Muscle layer of colon (tissue), 2 donors: ENCODE data around the gene P4HB.

Experiments
- H3K27ac ChIP-seq: one replicate; pipeline ENCODE4 v1.7.0; 2013; ENCODE audit warnings: low read depth, mild to moderate bottlenecking, low read length, moderate library complexity
- H3K27me3 ChIP-seq, 2 donors: one replicate each; pipeline ENCODE4 v1.7.0; 2013; ENCODE audit warnings: low read length in 2 of 2, mild to moderate bottlenecking in 2 of 2; ENCODE audit not compliant: insufficient read depth in 2 of 2, control insufficient read depth in 1 of 2
- H3K36me3 ChIP-seq: one replicate; pipeline ENCODE4 v1.7.0; 2013; ENCODE audit warnings: mild to moderate bottlenecking, low read length; ENCODE audit not compliant: insufficient read depth
- H3K4me1 ChIP-seq: one replicate; pipeline ENCODE4 v1.7.0; 2013; ENCODE audit warnings: mild to moderate bottlenecking, low read length; ENCODE audit not compliant: insufficient read depth
- H3K4me3 ChIP-seq, 2 donors: one replicate each; pipeline ENCODE4 v1.7.0; 2013; ENCODE audit warnings: low read length in 2 of 2, low read depth in 1 of 2, mild to moderate bottlenecking in 1 of 2, moderate library complexity in 1 of 2
- H3K9ac ChIP-seq: one replicate; pipeline ENCODE4 v1.7.0; 2013; ENCODE audit warnings: low read length
- H3K9me3 ChIP-seq: one replicate; pipeline ENCODE4 v1.7.0; 2013; ENCODE audit warnings: mild to moderate bottlenecking, low read length
- donor health status: abdominal sarcoma.
- donor health status: Adenocarcinoma of cecum.

The P4HB gene

DNA sequence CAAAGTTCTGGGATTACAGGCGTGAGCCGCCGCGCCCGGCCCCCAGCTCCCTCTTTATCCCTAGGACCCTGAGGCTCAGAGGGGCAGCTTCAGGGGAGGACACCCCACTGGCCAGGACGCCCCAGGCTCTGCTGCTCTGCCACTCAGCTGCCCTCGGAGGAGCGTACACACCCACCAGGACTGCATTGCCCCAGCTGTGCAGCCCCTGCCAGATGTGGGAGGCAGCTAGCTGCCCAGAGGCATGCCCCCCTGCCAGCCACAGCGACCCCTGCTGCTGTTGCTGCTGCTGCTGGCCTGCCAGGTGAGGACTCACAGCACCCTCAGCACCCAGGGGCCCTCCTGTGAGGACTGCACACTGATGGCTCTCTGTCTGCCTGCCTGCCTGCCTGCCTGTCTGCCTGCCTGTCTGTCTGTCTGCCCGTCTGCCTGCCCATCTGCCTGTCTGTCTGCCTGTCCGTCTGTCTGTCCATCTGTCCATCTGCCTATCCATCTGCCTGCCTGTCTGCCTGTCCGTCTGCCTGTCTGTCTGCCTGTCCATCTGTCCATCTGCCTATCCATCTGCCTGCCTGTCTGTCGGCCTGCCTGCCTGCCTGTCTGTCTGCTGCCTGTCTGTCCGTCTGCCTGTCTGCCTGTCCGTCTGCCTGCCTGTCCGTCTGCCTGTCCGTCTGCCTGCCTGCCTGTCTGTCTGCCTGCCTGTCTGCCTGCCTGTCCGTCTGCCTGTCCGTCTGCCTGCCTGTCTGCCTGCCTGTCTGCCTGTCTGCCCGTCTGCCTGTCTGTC lies 51.4 kb downstream of the P4HB start:
- no peaks in the 10 kb centered on the region for H3K36me3 ChIP-seq
- H3K4me1 ChIP-seq = no peaks in the 10 kb centered on the region
- no peak overlapping the region for H3K27ac ChIP-seq
- H3K9ac ChIP-seq = no peak overlapping the region
- no peak overlapping the region for H3K4me3 ChIP-seq
- peaks cover 5 to 71% of the 10 kb centered on the region in 2 donors for H3K27me3 ChIP-seq
- no peaks in the 10 kb centered on the region for H3K9me3 ChIP-seq

- H3K4me3 ChIP-seq = no peak overlapping the region
- H3K27ac ChIP-seq = no peak overlapping the region
- H3K4me1 ChIP-seq = no peaks in the 10 kb centered on the region
- no peaks in the 10 kb centered on the region for H3K36me3 ChIP-seq
- H3K27me3 ChIP-seq = peaks cover 14 to 75% of the 10 kb centered on the region in 2 donors
- H3K9ac ChIP-seq = no peak overlapping the region
- H3K9me3 ChIP-seq = no peaks in the 10 kb centered on the region
Observed at GRCh38 chr17:81807839-81808238, 52.5 kb downstream of the P4HB start.

DNA sequence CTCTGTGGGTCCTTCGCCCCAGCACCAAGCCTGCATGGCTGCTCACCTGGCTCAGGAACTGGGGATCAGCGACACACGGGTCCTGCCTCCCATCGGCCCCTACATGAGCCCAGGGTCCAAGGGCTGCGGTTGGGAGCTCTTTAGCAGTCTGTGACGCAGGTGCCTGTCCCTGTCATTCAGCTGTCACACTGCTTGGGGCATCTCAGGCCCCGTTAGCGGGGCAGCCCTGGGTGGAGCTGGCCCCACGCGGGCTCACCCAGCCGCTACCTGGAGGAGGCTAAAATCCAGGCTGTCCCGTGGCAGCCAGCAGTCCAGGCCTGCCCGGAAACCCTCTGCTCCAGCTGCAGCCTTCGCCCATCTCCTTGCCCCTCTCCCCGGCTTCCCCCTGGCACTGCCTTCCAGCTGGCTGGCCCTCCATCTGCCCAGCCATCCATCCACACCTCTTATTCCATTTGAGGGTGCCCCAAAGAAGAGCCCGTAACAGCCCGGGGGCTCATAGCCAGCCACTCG lies 53.1 kb downstream of the P4HB start:
- no peaks in the 10 kb centered on the region for H3K36me3 ChIP-seq
- H3K27me3 ChIP-seq = peaks cover 18 to 79% of the 10 kb centered on the region in 2 donors
- H3K4me3 ChIP-seq = no peak overlapping the region

GRCh38 chr17:81806461-81807209 lies 53.7 kb downstream of the P4HB start:
- peaks cover 24 to 79% of the 10 kb centered on the region in 2 donors for H3K27me3 ChIP-seq
- H3K9me3 ChIP-seq = no peaks in the 10 kb centered on the region
- H3K9ac ChIP-seq = no peak overlapping the region
- no peak overlapping the region for H3K4me3 ChIP-seq
- H3K4me1 ChIP-seq = no peaks in the 10 kb centered on the region
- H3K27ac ChIP-seq = no peak overlapping the region
- no peaks in the 10 kb centered on the region for H3K36me3 ChIP-seq

More for the DNA sequence above, 53.1 kb downstream of the P4HB start:
- no peaks in the 10 kb centered on the region for H3K9me3 ChIP-seq
- H3K27ac ChIP-seq = no peak overlapping the region
- H3K4me1 ChIP-seq = no peaks in the 10 kb centered on the region
- no peak overlapping the region for H3K9ac ChIP-seq

- Histone ChIP-seq H3K27ac (no peak overlapping the region), H3K36me3 (no peaks in the 10 kb centered on the region), H3K4me1 (no peaks in the 10 kb centered on the region), H3K9me3 (no peaks in the 10 kb centered on the region), H3K9ac (no peak overlapping the region), H3K4me3 (no peak overlapping the region), H3K27me3 (peaks cover 27 to 78% of the 10 kb centered on the region in 2 donors)
Observed at GRCh38 chr17:81805707-81806460, 54.5 kb downstream of the P4HB start.

DNA sequence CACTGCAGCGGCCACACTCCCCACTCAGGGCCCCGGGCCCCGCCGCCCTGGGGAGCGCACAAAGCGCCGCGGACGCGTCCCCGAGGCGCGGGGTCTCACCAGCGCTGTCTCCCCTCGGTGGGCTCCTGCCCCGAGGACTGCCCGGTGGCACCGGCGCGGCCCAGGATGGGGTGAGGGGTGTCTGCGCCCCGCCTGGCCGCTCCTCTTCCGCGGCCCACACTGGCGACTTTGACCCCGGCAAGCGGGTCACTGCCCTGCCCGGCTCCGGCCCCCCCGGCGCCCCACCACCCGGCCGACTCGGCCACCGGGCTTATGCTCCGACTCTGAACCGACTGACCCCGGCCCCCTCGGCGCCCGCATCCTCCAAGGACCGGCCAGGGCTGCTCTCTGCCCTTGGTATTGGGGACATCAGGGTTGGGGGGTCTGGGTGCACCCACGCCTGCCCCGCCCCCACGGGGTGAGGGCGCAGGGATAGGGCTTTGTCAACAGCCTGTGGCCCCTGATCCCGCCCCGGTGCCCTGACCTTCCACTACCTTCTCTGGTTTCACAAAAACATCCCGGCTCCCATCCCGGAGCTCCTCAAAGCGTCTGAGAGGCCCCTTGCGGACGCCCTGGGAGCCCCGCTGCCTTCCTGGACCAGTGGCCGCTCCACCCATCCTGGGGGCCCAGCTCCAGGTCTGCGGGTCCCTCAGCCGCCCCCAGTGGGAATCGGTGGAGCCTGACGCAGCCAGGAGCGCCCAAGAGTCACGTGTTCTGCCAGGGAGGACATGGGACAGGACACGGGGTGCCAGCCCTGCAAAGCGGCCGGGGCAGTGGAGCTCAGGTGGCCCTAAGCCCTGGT lies 55.6 kb downstream of the P4HB start:
- no peak overlapping the region for H3K27ac ChIP-seq
- H3K27me3 ChIP-seq = peaks cover 27 to 79% of the 10 kb centered on the region in 2 donors
- no peak overlapping the region for H3K4me3 ChIP-seq
- H3K9ac ChIP-seq = no peak overlapping the region
- H3K36me3 ChIP-seq = no peaks in the 10 kb centered on the region
- no peaks in the 10 kb centered on the region for H3K4me1 ChIP-seq
- no peaks in the 10 kb centered on the region for H3K9me3 ChIP-seq

DNA sequence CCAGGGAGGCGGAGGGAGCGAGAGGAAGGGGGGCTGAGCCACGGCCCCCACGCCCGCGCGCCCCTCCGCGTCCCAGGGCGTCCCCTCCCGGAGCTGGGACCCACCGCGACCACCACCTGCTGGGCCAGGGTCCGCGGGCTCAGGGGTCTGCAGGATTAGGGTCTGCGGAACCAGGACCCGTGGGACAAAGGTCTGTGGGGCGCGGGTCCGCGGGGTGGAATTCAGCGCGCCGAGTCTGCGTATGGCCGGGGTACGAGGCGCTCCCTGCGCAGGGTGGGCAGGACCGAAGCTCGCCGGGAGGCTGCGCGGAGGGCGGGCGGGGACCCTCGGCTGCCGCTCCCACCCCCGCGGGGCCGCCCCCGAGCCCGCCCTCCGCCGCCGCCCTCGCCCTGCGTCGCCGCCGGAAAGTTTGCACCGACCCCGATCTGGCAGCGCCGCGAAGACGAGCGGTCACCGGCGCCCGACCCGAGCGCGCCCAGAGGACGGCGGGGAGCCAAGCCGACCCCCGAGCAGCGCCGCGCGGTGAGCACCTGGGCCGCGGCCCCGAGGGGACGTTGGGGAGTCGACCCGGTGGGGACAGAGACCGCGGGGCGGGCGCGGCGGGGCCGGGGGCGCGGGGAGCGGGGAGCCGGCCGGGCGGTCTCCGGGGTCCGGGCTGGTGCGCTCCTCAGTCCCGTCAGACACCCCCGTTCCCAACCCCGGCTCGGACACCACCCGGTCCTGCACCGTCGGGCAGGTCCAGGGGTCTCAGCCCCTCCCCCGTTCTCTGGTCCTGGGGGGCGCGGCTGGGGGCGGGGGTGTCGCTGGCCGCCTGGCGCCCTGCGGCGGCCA lies 56.4 kb downstream of the P4HB start, which contains the start of gene GCGR:
TSS of gene GCGR (plus strand) at position 423 of the 831 bp plus-strand sequence. CDS start 4,869 bp downstream, outside the sequence.
- H3K36me3 ChIP-seq = no peaks in the 10 kb centered on the region
- no peak within 1 kb of the TSS for H3K4me3 ChIP-seq
- H3K27me3 ChIP-seq = peaks cover 27 to 73% of the 10 kb centered on the region in 2 donors
- no peaks in the 10 kb centered on the region for H3K4me1 ChIP-seq
- no peak within 1 kb of the TSS for H3K9ac ChIP-seq
- no peaks in the 10 kb centered on the region for H3K9me3 ChIP-seq
- no peak within 1 kb of the TSS for H3K27ac ChIP-seq

DNA sequence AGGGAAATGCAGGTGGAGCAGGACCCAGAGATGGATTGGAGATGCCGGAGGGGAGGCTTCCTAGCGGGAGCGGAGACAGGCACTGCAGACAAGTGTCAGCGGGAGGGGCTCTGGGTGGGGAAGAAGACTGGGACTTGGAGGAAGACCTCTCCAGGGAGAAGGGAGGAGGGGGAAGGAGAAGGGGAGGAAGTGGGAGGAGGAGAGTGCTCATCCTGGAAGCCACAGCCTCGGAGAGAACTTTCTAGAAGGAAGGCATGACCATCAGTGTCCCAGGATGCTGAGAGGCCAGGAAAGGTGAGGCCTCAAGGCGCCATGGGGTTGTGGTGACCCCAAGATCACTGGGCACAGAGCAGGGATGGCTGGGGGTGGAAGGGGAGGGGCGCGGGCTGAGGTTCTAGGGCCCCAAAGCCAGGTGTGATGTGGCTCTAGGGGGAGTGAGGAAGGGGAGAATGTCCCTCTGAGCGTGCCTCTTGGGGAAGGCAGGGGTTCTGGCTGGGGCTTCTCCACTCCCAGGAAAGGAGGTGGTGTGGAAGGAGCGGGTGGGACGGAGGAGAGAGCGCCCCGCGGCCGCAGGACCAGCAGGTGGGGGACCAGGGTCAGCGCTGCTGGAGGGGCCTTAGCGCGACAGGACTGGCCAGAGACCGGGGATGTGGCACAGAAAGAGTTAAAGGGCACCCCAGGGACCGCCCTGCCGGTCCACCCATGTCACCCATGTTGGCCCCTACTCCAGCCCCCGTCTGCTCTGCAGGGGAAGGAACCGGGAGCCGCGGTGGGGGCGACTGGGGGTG lies 57.3 kb downstream of the P4HB start:
- no peak overlapping the region for H3K4me3 ChIP-seq

GRCh38 chr17:81802048-81802758 lies 58.1 kb downstream of the P4HB start:
- no peaks in the 10 kb centered on the region for H3K9me3 ChIP-seq
- peaks cover 27 to 68% of the 10 kb centered on the region in 2 donors for H3K27me3 ChIP-seq
- H3K27ac ChIP-seq = no peak overlapping the region
- H3K36me3 ChIP-seq = no peaks in the 10 kb centered on the region
- H3K4me3 ChIP-seq = no peak overlapping the region
- no peak overlapping the region for H3K9ac ChIP-seq
- H3K4me1 ChIP-seq = no peaks in the 10 kb centered on the region

More for the DNA sequence above, 57.3 kb downstream of the P4HB start:
- H3K27me3 ChIP-seq = peaks cover 27 to 73% of the 10 kb centered on the region in 2 donors
- no peaks in the 10 kb centered on the region for H3K4me1 ChIP-seq
- no peaks in the 10 kb centered on the region for H3K36me3 ChIP-seq
- no peak overlapping the region for H3K27ac ChIP-seq
- H3K9me3 ChIP-seq = no peaks in the 10 kb centered on the region
- no peak overlapping the region for H3K9ac ChIP-seq
